BLaER1 (cell line): ENCODE results near the gene DBN1.
"Not testable (repeated sequence)": the region's sequence is repeated elsewhere in the genome, so short reads cannot be mapped to it uniquely, and the experiment has no call there.

Experiments
- H3K27ac ChIP-seq: shearing (Covaris generic); formaldehyde crosslinking; 2 replicates; pipeline ENCODE4 v1.8.1; 2022
- H3K27me3 ChIP-seq: shearing (Covaris generic); formaldehyde crosslinking; 2 replicates; pipeline ENCODE4 v1.8.1; 2022
- H3K36me3 ChIP-seq: shearing (Covaris generic); formaldehyde crosslinking; 2 replicates; pipeline ENCODE4 v1.8.1; 2022
- H3K4me1 ChIP-seq: shearing (Covaris generic); formaldehyde crosslinking; 2 replicates; pipeline ENCODE4 v1.8.1; 2022
- H3K4me2 ChIP-seq: shearing (Covaris generic); formaldehyde crosslinking; 2 replicates; pipeline ENCODE4 v1.8.1; 2022
- H3K4me3 ChIP-seq: shearing (Covaris generic); formaldehyde crosslinking; 2 replicates; pipeline ENCODE4 v1.8.1; 2022
- H3K9ac ChIP-seq: shearing (Covaris generic); formaldehyde crosslinking; 2 replicates; pipeline ENCODE4 v1.8.1; 2022
- H3K9me3 ChIP-seq: shearing (Covaris generic); formaldehyde crosslinking; 2 replicates; pipeline ENCODE4 v1.8.1; 2022
- H4K20me1 ChIP-seq: shearing (Covaris generic); formaldehyde crosslinking; 2 replicates; pipeline ENCODE4 v1.8.1; 2022
- Cebpa-rat ChIP-seq: shearing (Covaris generic); IDR thresholded peaks from 2 replicates; pipeline ENCODE4 v1.8.1; 2022

Gene DBN1

GRCh38 chr5:177426566-177427210 lies 46.7 kb downstream of the DBN1 start, which contains the start of gene GRK6:
TSS of gene GRK6 (plus strand) at chr5:177426676. CDS start at chr5:177426846, 170 bp downstream.
- H4K20me1 ChIP-seq, result peaks cover 20% of the 10 kb centered on the region
- peak within 1 kb of the TSS; percentile 98 for H3K4me2 ChIP-seq
- peak within 1 kb of the TSS; percentile 99 for H3K27ac ChIP-seq
- H3K4me1 ChIP-seq, result peaks cover 55% of the 10 kb centered on the region
- H3K9ac ChIP-seq, result peak within 1 kb of the TSS; percentile 99
- H3K9me3 ChIP-seq, result no peaks in the 10 kb centered on the region
- TF ChIP-seq Cebpa-rat, result no peak
- H3K36me3 ChIP-seq, result no peaks in the 10 kb centered on the region
- peak within 1 kb of the TSS; percentile 97 for H3K4me3 ChIP-seq
- no peaks in the 10 kb centered on the region for H3K27me3 ChIP-seq

- peaks cover 48% of the 10 kb centered on the region for H3K4me1 ChIP-seq
- H3K27me3 ChIP-seq, result no peaks in the 10 kb centered on the region
- no peaks in the 10 kb centered on the region for H3K36me3 ChIP-seq
- TF ChIP-seq Cebpa-rat, result no peak
- H3K9me3 ChIP-seq, result no peaks in the 10 kb centered on the region
- peak overlapping the region; percentile 97 for H3K4me3 ChIP-seq
- peak overlapping the region; percentile 71 for H3K27ac ChIP-seq
- peak overlapping the region; percentile 73 for H3K9ac ChIP-seq
- H4K20me1 ChIP-seq, result peaks cover 20% of the 10 kb centered on the region
- peak overlapping the region; percentile 88 for H3K4me2 ChIP-seq
Observed at GRCh38 chr5:177425801-177426565, 47.5 kb downstream of the DBN1 start.

GRCh38 chr5:177425196-177425800 lies 48.1 kb downstream of the DBN1 start:
- H4K20me1 ChIP-seq, result peaks cover 20% of the 10 kb centered on the region
- peak overlapping the region; percentile 71 for H3K27ac ChIP-seq
- peaks cover 41% of the 10 kb centered on the region for H3K4me1 ChIP-seq
- H3K36me3 ChIP-seq, result no peaks in the 10 kb centered on the region
- no peaks in the 10 kb centered on the region for H3K9me3 ChIP-seq
- peak overlapping the region; percentile 88 for H3K4me2 ChIP-seq
- peak overlapping the region; percentile 73 for H3K9ac ChIP-seq
- H3K27me3 ChIP-seq, result no peaks in the 10 kb centered on the region
- H3K4me3 ChIP-seq, result peak overlapping the region; percentile 67
- no peak for TF ChIP-seq Cebpa-rat

- no peak for TF ChIP-seq Cebpa-rat
- H3K4me3 ChIP-seq, result no peak overlapping the region
- H3K9me3 ChIP-seq, result no peaks in the 10 kb centered on the region
- no peaks in the 10 kb centered on the region for H3K27me3 ChIP-seq
- H3K4me1 ChIP-seq, result peaks cover 25% of the 10 kb centered on the region
- H3K4me2 ChIP-seq, result no peak overlapping the region
- no peak overlapping the region for H3K27ac ChIP-seq
- H3K9ac ChIP-seq, result no peak overlapping the region
- no peaks in the 10 kb centered on the region for H3K36me3 ChIP-seq
- peaks cover 16% of the 10 kb centered on the region for H4K20me1 ChIP-seq
Observed at GRCh38 chr5:177423671-177424070, 49.8 kb downstream of the DBN1 start.

GRCh38 chr5:177421062-177421798 lies 52.2 kb downstream of the DBN1 start:
- TF ChIP-seq Cebpa-rat, result no peak
- Histone ChIP-seq H4K20me1 (no peaks in the 10 kb centered on the region), H3K4me3 (no peak overlapping the region), H3K9ac (no peak overlapping the region), H3K27ac (no peak overlapping the region), H3K4me1 (peaks cover 9% of the 10 kb centered on the region), H3K27me3 (no peaks in the 10 kb centered on the region), H3K4me2 (no peak overlapping the region), H3K36me3 (no peaks in the 10 kb centered on the region), H3K9me3 (no peaks in the 10 kb centered on the region)

- not testable (repeated sequence) for H3K9ac ChIP-seq, H3K4me2 ChIP-seq, H3K9me3 ChIP-seq, H3K36me3 ChIP-seq, H4K20me1 ChIP-seq, H3K4me3 ChIP-seq, H3K27me3 ChIP-seq, H3K4me1 ChIP-seq, H3K27ac ChIP-seq
Observed at GRCh38 chr5:177420472-177420871, 53.0 kb downstream of the DBN1 start.

GRCh38 chr5:177419046-177419445 lies 54.4 kb downstream of the DBN1 start:
- Histone ChIP-seq H3K4me2 (no peak overlapping the region), H3K36me3 (no peaks in the 10 kb centered on the region), H4K20me1 (no peaks in the 10 kb centered on the region), H3K27ac (no peak overlapping the region), H3K9ac (no peak overlapping the region), H3K4me1 (no peaks in the 10 kb centered on the region), H3K4me3 (no peak overlapping the region), H3K27me3 (no peaks in the 10 kb centered on the region), H3K9me3 (no peaks in the 10 kb centered on the region)
- TF ChIP-seq Cebpa-rat, result no peak

GRCh38 chr5:177417081-177417480 lies 56.4 kb downstream of the DBN1 start:
- not testable (repeated sequence) for H3K9me3 ChIP-seq, H3K4me2 ChIP-seq, H3K27ac ChIP-seq, H4K20me1 ChIP-seq, H3K9ac ChIP-seq, H3K4me3 ChIP-seq, H3K27me3 ChIP-seq, H3K36me3 ChIP-seq
- peaks cover 11% of the 10 kb centered on the region for H3K4me1 ChIP-seq

GRCh38 chr5:177414481-177414880 lies 59.0 kb downstream of the DBN1 start:
- Histone ChIP-seq H3K36me3 (no peaks in the 10 kb centered on the region), H3K9ac (no peak overlapping the region), H4K20me1 (no peaks in the 10 kb centered on the region), H3K4me2 (no peak overlapping the region), H3K27ac (no peak overlapping the region), H3K4me3 (no peak overlapping the region), H3K9me3 (no peaks in the 10 kb centered on the region), H3K27me3 (no peaks in the 10 kb centered on the region), H3K4me1 (peaks cover 15% of the 10 kb centered on the region)
- TF ChIP-seq Cebpa-rat, result no peak
